HepG2 (cell line): ENCODE measurements around the gene FUT6. TPM values are rescaled to one million over a fixed set of nuclear protein-coding genes. Genes with fewer than 3 reads are reported as not detected.

Experiments used
- FOXP1 ChIP-seq, 2 experiments: fragments of 450-650 bp in 1 of 2; IDR thresholded peaks; 2 replicates each; pipeline ENCODE4 v1.6.1; 2017 to 2018; ENCODE audit warnings: antibody characterized with exemption in 1 of 2
- GABPA ChIP-seq, 2 experiments: IDR thresholded peaks; 2 replicates each; pipeline ENCODE4 v1.6.1; 2011 to 2016; ENCODE audit warnings: low read depth in 2 of 2, low read length in 1 of 2, missing biosample characterization in 1 of 2, missing genetic modification characterization in 1 of 2
- GFI1 ChIP-seq: sonication (generic); formaldehyde crosslinking; IDR thresholded peaks from 2 replicates; pipeline ENCODE4 v1.5.0; 2020; ENCODE audit warnings: missing genetic modification reagents, mild to moderate bottlenecking, borderline replicate concordance
- JUNB ChIP-seq: sonication (generic); formaldehyde crosslinking; IDR thresholded peaks from 2 replicates; pipeline ENCODE4 v1.8.0; 2022; ENCODE audit warnings: missing genetic modification reagents, mild to moderate bottlenecking, borderline replicate concordance
- MEIS2 ChIP-seq: sonication (generic); formaldehyde crosslinking; IDR thresholded peaks from 2 replicates; pipeline ENCODE4 v1.9.0; 2021; ENCODE audit warnings: mild to moderate bottlenecking, missing genetic modification reagents
- NFKBIZ ChIP-seq: IDR thresholded peaks from 2 replicates; pipeline ENCODE4 v1.6.1; 2018; ENCODE audit warnings: missing genetic modification reagents, missing compliant biosample characterization
- NFYB ChIP-seq: sonication (generic); formaldehyde crosslinking; IDR thresholded peaks from 2 replicates; pipeline ENCODE4 v1.4.0; 2020; ENCODE audit warnings: missing genetic modification reagents
- RXRA ChIP-seq: sonication (generic); formaldehyde crosslinking; IDR thresholded peaks from 2 replicates; pipeline ENCODE4 v1.5.1; 2020; ENCODE audit warnings: missing genetic modification reagents
- SIX4 ChIP-seq: sonication (generic); formaldehyde crosslinking; IDR thresholded peaks from 2 replicates; pipeline ENCODE4 v1.4.0; 2020; ENCODE audit warnings: missing genetic modification reagents
- SMARCC2 ChIP-seq: fragments of 450-650 bp; IDR thresholded peaks from 2 replicates; pipeline ENCODE4 v1.6.1; 2017; ENCODE audit warnings: antibody characterized with exemption, mild to moderate bottlenecking
- SUZ12 ChIP-seq: fragments of 150-350 bp; IDR thresholded peaks from 2 replicates; pipeline ENCODE4 v1.6.1; 2014; ENCODE audit warnings: low read depth, low read length
- ZFY ChIP-seq: sonication (generic); formaldehyde crosslinking; IDR thresholded peaks from 2 replicates; pipeline ENCODE4 v1.4.0; 2020; ENCODE audit warnings: missing genetic modification reagents
- ZKSCAN1 ChIP-seq: fragments of 150-350 bp; IDR thresholded peaks from 2 replicates; pipeline ENCODE4 v1.6.1; 2014; ENCODE audit warnings: low read length
- ZNF143 ChIP-seq: sonication (generic); formaldehyde crosslinking; IDR thresholded peaks from 2 replicates; pipeline ENCODE4 v1.4.0; 2020; ENCODE audit warnings: missing genetic modification reagents
- ZNF207 ChIP-seq: fragments of 450-650 bp; IDR thresholded peaks from 2 replicates; pipeline ENCODE4 v1.6.1; 2016; ENCODE audit warnings: antibody characterized with exemption, borderline replicate concordance
- ZNF337 ChIP-seq: sonication (generic); formaldehyde crosslinking; IDR thresholded peaks from 2 replicates; pipeline ENCODE4 v1.5.1; 2020; ENCODE audit warnings: missing genetic modification reagents, low read depth, mild to moderate bottlenecking, borderline replicate concordance
- ZNF414 ChIP-seq: sonication (generic); formaldehyde crosslinking; IDR thresholded peaks from 2 replicates; pipeline ENCODE4 v1.5.0; 2020; ENCODE audit warnings: missing genetic modification reagents
- ZNF678 ChIP-seq: sonication (generic); formaldehyde crosslinking; IDR thresholded peaks from 2 replicates; pipeline ENCODE4 v1.4.0; 2020; ENCODE audit warnings: mild to moderate bottlenecking, missing genetic modification reagents
- ZSCAN22 ChIP-seq: sonication (generic); formaldehyde crosslinking; IDR thresholded peaks from 2 replicates; pipeline ENCODE4 v1.4.0; 2020; ENCODE audit warnings: mild to moderate bottlenecking, missing genetic modification reagents
- polyA plus RNA-seq, 8 experiments: library from polyadenylated mRNA; depleted of rRNA in 3 of 8; stranded (reverse) in 7 of 8; unstranded in 1 of 8; fragments of >200 nt; fragmentation: Illumina TruSeq in 4 of 8; extraction: Trizol in 4 of 8; gene quantifications; 2 replicates each; pipeline versions ENCODE4 v1.2.1 to v1.2.3, GENCODE V29; 2011 to 2016; ENCODE audit warnings: low read depth in 4 of 8, missing spikeins in 1 of 8, mixed read lengths in 1 of 8; ENCODE audit not compliant: insufficient read depth in 1 of 8
- total RNA-seq, 5 experiments: library from RNA; depleted of rRNA; stranded (reverse); fragments of >200 nt; fragmentation: Illumina TruSeq; extraction: Trizol; gene quantifications; 2 replicates each; pipeline ENCODE4 v1.2.3, GENCODE V29; 2016; ENCODE audit warnings: low read depth in 1 of 5
- TF ChIP-seq, protein P1 (sequence below): IDR thresholded peaks from 2 replicates; pipeline ENCODE4 v1.6.1; 2018; ENCODE audit warnings: missing genetic modification reagents, mild to moderate bottlenecking, missing compliant biosample characterization
- TF ChIP-seq, protein P2 (sequence below): IDR thresholded peaks from 2 replicates; pipeline ENCODE4 v1.6.1; 2016; ENCODE audit warnings: low read depth, borderline replicate concordance
- TF ChIP-seq, protein P3 (sequence below): sonication (generic); formaldehyde crosslinking; IDR thresholded peaks from 2 replicates; pipeline ENCODE4 v1.4.0; 2020; ENCODE audit warnings: mild to moderate bottlenecking, missing genetic modification reagents
- TF ChIP-seq, protein P4 (sequence below): sonication (generic); formaldehyde crosslinking; IDR thresholded peaks from 2 replicates; pipeline ENCODE4 v1.5.0; 2020; ENCODE audit warnings: mild to moderate bottlenecking, low read depth, missing genetic modification reagents, borderline replicate concordance
- TF ChIP-seq, protein P5 (sequence below): IDR thresholded peaks from 2 replicates; pipeline ENCODE4 v1.6.1; 2016; ENCODE audit warnings: missing biosample characterization, missing genetic modification reagents, low read depth

Gene FUT6
- total and polyA plus RNA-seq, 2 of the 13 experiments (the other 11 are each of a cell fraction or from before 2014, with no cell fraction given): 8.2 to 27.7 TPM

- TF ChIP-seq ZNF414 (CRISPR knock-in tag) (no peak), ZSCAN22 (no peak), FOXP1 (IDR thresholded peaks at IDR 0.05) (no peak), FOXP1 (CRISPR knock-in tag; IDR thresholded peaks at IDR 0.05) (0 out of 2 replicates have a peak, but pooled peaks have one; percentile 11), JUNB (CRISPR knock-in tag) (peak; percentile 72; the same call in 1 of the 2 replicates), ZNF337 (CRISPR knock-in tag) (no peak), GABPA (IDR thresholded peaks at IDR 0.05; ENCODE audit: low read depth, low read length) (no peak), GABPA (CRISPR knock-in tag; IDR thresholded peaks at IDR 0.05; ENCODE audit: low read depth) (no peak), ZKSCAN1 (no peak), NFYB (CRISPR knock-in tag) (peak; percentile 32; the same call in 1 of the 2 replicates), ZFY (CRISPR knock-in tag) (peak; percentile 81), ZNF143 (CRISPR knock-in tag) (no peak; the same call in 1 of the 2 replicates), RXRA (CRISPR knock-in tag) (peak; percentile 87), SUZ12 (no peak), SMARCC2 (no peak), ZNF207 (no peak), SIX4 (CRISPR knock-in tag) (peak; percentile 67; the same call in 1 of the 2 replicates), NFKBIZ (CRISPR knock-in tag) (peak; percentile 82; the same call in 1 of the 2 replicates), MEIS2 (CRISPR knock-in tag) (no peak; the same call in 1 of the 2 replicates), GFI1 (CRISPR knock-in tag) (peak; percentile 56; the same call in 1 of the 2 replicates), ZNF678 (peak; percentile 33; the same call in 1 of the 2 replicates)
- TF ChIP-seq, protein P1, sequence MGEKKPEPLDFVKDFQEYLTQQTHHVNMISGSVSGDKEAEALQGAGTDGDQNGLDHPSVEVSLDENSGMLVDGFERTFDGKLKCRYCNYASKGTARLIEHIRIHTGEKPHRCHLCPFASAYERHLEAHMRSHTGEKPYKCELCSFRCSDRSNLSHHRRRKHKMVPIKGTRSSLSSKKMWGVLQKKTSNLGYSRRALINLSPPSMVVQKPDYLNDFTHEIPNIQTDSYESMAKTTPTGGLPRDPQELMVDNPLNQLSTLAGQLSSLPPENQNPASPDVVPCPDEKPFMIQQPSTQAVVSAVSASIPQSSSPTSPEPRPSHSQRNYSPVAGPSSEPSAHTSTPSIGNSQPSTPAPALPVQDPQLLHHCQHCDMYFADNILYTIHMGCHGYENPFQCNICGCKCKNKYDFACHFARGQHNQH (CRISPR knock-in tag): no peak; the same call in none of the 2 replicates
- TF ChIP-seq, protein P2, sequence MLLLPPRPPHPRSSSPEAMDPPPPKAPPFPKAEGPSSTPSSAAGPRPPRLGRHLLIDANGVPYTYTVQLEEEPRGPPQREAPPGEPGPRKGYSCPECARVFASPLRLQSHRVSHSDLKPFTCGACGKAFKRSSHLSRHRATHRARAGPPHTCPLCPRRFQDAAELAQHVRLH (CRISPR knock-in tag): peak; percentile 91
- TF ChIP-seq, protein P3, sequence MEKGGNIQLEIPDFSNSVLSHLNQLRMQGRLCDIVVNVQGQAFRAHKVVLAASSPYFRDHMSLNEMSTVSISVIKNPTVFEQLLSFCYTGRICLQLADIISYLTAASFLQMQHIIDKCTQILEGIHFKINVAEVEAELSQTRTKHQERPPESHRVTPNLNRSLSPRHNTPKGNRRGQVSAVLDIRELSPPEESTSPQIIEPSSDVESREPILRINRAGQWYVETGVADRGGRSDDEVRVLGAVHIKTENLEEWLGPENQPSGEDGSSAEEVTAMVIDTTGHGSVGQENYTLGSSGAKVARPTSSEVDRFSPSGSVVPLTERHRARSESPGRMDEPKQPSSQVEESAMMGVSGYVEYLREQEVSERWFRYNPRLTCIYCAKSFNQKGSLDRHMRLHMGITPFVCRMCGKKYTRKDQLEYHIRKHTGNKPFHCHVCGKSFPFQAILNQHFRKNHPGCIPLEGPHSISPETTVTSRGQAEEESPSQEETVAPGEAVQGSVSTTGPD (CRISPR knock-in tag): no peak
- TF ChIP-seq, protein P4, sequence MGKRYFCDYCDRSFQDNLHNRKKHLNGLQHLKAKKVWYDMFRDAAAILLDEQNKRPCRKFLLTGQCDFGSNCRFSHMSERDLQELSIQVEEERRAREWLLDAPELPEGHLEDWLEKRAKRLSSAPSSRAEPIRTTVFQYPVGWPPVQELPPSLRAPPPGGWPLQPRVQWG: no peak
- TF ChIP-seq, protein P5, sequence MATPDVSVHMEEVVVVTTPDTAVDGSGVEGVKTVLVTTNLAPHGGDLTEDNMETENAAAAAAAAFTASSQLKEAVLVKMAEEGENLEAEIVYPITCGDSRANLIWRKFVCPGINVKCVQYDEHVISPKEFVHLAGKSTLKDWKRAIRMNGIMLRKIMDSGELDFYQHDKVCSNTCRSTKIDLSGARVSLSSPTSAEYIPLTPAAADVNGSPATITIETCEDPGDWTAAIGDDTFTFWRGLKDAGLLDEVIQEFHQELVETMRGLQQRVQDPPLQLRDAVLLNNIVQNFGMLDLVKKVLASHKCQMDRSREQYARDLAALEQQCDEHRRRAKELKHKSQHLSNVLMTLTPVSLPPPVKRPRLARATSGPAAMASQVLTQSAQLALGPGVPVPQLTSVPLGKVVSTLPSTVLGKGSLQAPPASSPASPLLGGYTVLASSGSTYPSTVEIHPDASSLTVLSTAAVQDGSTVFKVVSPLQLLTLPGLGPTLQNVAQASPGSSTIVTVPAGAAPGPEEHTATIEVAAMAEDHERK (CRISPR knock-in tag): peak; percentile 55; the same call in 1 of the 2 replicates
These were observed 11.4 kb downstream of the FUT6 start (continued) for GRCh38 chr19:5827891-5828660.
